Iris pigment epithelial cell (primary cell): ENCODE data around the gene SHROOM4.

ENCODE experiments used
- DNase-seq: peaks from one replicate; pipeline ENCODE4 v3.0.0-alpha.2; 2011; ENCODE audit warnings: low read depth

The SHROOM4 gene

DNA sequence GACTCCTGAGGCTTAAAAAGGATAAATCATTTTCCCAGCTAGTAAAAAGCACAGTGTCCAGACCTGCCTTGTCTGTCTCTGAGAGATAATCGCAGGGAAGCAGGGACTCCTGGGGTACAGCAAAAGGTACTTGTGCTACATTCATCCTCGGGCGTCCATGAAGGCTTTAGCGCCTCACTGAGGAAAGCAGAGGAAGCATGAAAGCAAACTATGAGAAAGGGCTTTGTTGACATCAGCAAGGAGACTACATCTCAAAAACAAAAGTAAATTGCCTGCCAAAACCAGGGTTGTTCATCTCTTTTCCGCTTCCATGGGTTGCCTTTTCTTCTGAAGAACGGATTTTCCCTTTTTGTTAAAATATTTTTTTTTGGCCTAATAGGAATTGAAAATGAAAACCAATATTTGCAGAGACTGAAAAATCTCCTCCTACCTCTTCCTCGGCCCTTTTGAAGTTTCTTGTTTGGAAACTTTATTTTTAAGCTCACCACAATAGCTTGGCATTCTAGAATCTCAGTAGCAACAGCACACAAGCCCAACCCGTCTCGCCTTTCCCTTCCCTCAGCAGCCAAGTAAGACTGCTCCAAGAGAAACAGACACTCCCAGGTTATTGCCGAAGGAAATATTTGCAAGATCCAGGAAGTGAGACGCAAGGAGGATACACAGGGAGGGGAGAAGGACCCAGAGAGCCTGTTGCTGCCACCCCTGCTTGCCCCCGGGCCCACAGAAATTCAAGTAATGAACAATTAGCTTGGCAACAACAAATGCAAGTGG is 195.0 kb downstream of the SHROOM4 start:
- peak; percentile 8 for DNase-seq

DNA sequence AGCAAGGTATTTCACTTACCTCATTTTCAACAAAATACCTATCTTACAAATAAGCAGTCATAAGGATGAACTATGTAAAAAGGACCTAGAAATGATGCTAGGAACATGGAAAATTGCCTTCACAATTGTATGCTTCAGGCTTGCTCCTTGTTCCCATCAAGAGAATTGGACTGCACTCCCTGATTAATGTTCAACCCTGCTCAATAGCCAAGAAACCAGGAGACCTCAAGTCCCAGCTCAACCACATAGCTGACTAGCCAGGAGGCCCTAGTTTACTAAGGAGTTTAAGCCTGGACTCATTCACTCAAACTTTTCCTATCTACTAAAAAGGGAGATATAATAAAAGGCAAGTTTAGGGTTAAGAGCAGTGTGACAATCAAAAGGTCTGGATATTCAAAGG is 196.8 kb downstream of the SHROOM4 start:
- DNase-seq: no peak

DNA sequence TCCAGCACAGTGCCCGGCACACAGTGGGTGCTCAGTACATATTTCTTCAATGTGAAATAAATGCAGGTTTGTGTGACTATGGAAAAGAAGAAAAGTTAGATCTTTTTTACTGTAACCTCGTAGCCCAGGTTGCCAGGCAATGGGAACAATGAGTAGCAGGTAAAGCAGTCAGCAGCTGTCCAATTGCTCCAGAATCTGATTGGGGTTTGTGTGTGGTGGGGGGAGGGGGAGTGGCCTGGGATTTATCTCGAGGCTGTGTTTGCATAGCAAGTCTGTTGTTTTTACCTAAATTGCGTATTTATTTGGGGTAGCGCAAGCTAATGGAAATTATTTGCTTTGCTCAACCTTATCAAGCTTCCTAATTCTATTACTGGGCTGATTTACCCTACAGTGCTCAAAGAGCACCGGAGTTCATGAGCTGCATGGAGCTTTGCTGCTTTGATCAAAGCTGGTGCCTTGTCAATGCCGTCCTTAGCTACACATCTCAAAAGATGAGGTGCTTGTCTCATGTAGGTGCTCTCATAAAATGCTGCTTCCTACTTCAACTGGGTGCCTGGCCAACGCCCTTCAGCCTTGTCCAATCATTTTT is 198.3 kb downstream of the SHROOM4 start:
- DNase-seq: no peak

DNA sequence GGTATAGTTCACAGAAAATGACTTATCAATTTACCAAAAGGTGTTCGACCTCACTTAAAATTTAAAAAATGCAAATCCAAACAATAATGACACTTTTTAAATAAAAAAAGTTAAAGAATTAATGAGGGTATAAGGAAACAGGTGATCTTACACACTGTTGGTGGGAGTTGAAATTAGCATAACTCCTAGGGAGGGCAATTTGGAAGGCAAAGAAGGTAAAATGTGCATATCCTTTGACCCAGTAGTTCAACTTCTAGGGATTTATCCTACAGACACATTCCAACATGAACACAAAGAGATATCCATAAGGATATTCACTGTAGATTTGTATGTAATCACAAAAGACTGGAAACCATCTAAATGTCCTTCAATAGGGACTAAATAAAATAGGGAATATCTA is 199.5 kb downstream of the SHROOM4 start:
- no peak for DNase-seq

DNA sequence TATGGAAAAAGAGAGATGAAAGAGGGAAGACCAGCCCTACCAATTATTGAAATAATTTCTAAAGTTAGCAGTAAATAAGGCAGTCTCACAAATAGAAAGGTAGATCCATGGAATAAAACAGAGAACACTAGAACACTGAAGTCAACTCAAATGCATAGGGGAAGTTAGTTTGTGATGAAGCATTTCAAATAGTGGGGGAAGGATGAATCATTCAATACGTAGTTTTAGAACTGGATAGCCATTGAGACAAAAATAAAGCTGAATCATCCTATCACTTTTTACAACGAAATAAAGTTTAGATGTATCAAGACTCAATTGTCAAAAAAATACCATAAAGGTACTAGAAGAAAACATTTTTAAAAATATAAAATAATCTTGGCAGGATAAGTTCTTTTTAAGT is 200.1 kb downstream of the SHROOM4 start:
- DNase-seq: peak; percentile 45

DNA sequence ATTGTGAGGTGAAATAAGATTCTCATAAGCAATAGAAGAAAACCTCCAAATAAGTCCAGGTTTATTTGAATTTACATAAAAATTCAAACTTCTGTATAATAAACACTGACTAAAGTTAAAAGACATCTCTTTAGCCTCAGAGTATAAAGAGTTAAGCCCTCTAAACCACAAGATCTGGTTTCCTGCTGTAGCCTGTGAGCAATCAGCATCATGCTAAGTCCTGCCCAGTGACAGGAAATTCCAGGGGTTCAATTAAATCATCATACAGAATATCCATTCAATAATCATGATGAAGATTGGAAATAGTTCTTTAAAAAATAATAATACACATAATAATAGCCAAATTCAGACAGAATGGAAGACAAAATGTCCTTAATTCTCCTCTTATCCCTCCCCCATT is 204.2 kb downstream of the SHROOM4 start:
- DNase-seq: peak; percentile 61

DNA sequence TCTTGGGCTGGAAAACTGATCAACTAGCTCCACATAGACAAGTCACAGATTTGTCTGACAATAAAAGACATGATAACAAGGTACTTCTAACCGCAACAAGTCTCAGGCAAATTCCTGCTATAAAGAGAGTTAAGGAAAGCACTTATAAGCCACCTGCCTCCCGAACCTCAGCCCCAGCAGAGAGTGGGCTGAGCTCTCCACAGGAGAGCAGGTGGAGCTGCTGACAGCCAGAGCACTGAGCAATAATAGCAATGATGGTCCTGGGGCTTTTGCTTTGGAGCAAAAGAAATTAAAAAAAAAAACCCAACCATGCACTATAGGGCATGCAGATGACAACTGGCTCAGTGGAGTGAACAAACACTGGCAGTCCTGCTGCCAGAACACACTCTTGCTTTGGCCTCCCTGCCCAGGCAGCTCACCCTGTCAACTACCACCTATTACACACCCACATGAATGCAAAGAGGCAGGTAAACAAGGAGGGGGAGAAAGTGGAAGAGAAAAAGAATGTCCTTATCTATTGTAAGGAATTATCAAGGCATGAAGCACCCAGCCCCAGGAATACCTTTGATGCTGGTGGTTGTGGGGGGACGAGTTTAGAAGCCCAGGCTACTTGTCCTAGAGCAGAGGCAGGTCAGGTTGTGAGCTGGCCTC is 207.6 kb downstream of the SHROOM4 start:
- no peak for DNase-seq

DNA sequence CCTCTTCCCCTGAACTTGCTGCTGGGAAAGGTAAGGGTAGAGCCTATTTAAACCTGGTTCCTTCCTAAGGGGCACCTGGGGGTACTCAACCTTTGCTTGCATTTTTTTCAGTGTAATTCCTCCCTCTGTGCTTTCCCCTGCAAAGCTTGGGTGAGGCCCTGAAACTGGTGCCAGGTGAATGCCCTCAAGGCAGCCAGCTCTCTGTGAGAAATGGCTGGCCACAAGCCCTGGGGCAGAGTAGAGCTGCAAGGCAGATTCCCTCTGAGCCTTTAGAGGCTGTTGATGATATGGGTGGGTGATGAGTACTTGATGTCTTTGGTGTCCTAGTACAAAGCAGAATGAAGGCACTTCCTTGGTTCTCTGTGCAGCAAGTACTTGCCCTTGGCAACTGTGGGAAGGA is 217.9 kb downstream of the SHROOM4 start:
- no peak for DNase-seq

DNA sequence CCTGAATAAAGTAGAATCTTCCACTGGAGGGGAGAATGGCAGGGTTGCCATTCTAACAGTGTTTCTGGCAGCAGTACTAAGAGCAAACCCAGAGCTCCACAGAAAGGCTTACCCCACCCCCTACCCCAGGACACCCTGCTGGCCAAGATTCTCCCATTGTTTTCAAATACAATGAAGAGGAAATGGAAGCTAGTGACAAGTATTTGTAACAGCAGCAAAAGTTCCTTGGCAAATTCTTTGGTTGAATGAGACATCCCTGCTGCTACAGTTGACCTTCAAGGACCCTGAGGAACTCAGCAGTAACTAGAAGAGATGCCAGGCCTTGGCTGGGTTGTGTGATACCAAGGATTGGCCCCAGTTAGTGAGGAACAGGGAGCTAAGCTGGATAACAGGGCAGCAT is 219.2 kb downstream of the SHROOM4 start:
- no peak for DNase-seq

DNA sequence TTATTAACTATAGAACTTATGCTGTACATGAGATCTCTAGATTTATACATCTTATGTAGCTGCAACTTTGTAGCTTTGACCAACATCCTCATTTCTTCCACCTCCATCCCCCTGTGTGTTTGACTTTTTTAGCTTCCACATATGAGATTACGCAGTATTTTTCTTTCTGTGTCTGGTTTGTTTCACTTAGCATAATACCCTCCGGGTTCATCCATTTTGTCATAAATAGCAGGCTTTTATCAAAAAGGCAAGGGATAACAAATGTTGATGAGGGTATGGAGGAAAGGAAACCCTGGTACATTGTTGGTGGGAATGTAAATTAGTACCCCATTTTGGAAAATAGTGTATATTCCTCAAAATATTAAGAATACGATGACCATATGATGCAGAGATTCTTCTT is 227.0 kb downstream of the SHROOM4 start:
- DNase-seq: no peak

DNA sequence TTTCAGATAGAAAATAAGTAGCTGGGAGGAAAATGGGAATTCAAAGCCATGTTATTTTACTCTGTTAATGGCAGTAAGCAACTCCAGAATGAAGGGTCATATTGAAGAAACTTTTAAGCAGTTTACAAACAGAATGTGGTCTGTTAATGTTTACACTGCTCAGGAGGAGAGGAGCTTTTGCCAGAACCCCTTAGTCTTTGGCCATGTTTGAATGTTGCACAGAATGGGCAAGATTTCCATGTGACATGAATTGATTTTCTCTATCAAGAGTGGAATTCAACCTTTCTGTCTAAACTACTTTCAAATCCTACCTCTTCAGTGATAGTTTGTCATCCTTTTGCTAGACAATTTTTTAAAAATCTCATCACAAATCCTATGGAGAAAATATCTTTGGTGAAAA is 227.6 kb downstream of the SHROOM4 start:
- no peak for DNase-seq

DNA sequence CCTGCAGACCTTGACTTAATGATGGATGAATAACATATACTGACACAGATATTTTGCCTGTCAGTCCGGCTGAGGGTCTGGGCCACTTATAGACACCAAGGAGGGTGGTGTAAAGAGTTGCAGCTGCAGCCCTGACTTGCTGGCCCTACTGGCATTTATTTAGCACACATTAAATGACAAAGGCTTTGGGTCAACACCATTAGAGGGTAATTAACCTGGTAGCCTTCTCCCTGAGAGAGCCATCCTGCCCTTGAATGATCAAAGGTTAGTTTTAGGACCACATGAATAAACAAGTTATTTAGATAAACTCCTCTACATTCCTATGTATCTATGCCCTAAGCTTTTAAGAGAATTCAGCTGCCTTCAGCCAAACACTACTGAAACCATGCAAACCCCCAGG is 232.6 kb downstream of the SHROOM4 start:
- DNase-seq: no peak

DNA sequence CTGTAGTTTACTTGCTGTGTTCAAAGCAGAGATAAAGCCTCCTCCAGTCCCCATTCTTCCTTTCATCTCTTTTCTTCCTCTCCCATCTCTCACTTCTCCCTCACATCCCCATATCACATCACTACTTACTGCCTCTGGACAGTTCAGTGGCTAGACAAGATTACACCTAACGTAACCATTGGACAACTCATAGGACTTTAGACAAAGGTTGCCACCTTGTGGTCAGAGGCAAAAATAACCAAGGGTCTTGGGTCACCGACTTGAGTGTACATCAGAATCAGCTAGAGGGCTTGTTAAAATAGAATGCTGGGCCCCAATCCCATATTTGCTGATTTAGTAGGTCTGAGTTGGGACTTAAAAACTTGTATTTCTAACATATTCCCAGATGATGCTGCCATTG is 234.0 kb downstream of the SHROOM4 start:
- peak; percentile 63 for DNase-seq

DNA sequence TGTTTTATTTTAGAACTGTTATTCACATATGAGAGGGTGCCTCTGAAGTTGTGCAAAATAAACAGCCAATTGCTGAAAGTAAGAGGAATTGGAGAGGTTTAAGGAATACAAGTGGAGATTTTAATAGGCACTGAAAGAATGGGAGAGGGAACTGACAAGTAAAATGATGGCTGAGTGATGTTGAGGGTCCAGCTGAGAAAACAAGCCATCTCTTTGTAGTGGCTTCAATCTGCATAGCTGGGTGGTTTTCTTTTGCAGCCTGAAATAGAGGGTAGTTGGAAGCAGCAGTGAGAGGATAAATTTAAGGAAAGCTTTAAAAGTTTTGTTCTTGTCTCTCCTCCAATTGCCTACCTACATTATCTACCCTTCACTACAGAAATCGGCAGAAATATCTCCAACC is 236.7 kb downstream of the SHROOM4 start:
- DNase-seq: no peak

DNA sequence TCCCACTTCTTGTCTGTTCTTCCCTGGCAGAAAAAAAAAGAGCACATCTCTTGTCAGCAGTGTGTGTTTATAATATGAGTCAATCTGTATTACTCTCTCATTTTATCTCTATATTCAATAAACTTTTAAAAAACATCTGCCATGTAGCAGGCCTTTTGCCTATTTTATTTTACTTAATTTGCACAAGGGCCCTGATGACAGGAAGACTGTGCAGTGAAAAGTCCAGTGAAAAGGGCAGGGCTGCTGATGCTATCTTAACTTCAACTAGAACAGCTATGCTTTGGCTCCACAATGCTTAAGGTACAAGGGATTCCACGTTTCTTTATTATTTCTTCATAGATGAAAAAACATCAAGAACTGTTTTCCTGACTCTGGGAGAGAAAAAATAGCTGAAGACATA is 246.4 kb downstream of the SHROOM4 start:
- DNase-seq: no peak

DNA sequence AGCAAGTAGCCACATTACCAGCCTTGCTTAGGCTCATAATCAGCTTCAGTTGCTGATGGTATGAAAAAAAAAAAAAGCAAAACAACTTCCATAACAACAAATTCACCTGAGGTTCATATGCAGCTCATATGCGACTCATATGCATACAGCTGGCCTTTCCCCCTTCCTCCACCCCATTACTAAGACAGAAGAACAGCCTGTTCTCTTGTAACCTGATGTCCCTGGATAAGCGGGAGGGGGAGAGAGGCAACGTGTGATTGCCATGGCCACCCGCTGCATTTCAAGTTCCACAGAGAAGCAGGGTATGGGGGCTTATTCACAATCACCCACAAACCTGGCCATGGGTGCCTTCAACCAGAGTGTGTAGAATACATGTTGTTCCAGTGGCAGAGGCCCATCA is 248.3 kb downstream of the SHROOM4 start:
- no peak for DNase-seq
